AG09309 (cell line): ENCODE results near the gene DNAJC9.

ENCODE experiments used
- DNase-seq: peaks from one replicate; pipeline ENCODE4 v3.0.0-alpha.2; 2010; ENCODE audit warnings: low read depth
- H3K4me3 ChIP-seq: 2 replicates; pipeline ENCODE4 v1.5.1; 2011; ENCODE audit warnings: mild to moderate bottlenecking, low read depth, low read length, moderate library complexity; ENCODE audit not compliant: control insufficient read depth
- CTCF ChIP-seq: IDR thresholded peaks from 2 replicates; pipeline ENCODE4 v1.5.1; 2011; ENCODE audit warnings: mild to moderate bottlenecking, low read depth, low read length, inconsistent platforms; ENCODE audit not compliant: insufficient read depth, control insufficient read depth; ENCODE audit errors: missing control alignments

The DNAJC9 gene

GRCh38 chr10:73226663-73227062 is 20.4 kb downstream of the DNAJC9 start:
- H3K4me3 ChIP-seq, result no peak overlapping the region
- DNase-seq, result no peak
- TF ChIP-seq CTCF, result no peak

- DNase-seq, result no peak
- no peak for TF ChIP-seq CTCF
These were observed 21.5 kb downstream of the DNAJC9 start for GRCh38 chr10:73225518-73225917.

GRCh38 chr10:73220989-73221388 is 26.1 kb downstream of the DNAJC9 start:
- no peak for TF ChIP-seq CTCF
- DNase-seq, result no peak
- no peak overlapping the region for H3K4me3 ChIP-seq

More at GRCh38 chr10:73225518-73225917, 21.5 kb downstream of the DNAJC9 start:
- no peak overlapping the region for H3K4me3 ChIP-seq

GRCh38 chr10:73219384-73219783 is 27.7 kb downstream of the DNAJC9 start:
- no peak for TF ChIP-seq CTCF
- no peak overlapping the region for H3K4me3 ChIP-seq
- DNase-seq, result no peak

- peak; percentile 36 for TF ChIP-seq CTCF
- no peak for DNase-seq
- no peak overlapping the region for H3K4me3 ChIP-seq
These were observed 28.4 kb downstream of the DNAJC9 start for GRCh38 chr10:73218431-73219191.

- no peak for TF ChIP-seq CTCF
- no peak overlapping the region for H3K4me3 ChIP-seq
- no peak for DNase-seq
These were observed 29.4 kb downstream of the DNAJC9 start for GRCh38 chr10:73217628-73218027.
